Neural cell (in vitro differentiated cells): ENCODE results near the gene VEZF1. TPM values are rescaled to one million over a fixed set of nuclear protein-coding genes. Genes with fewer than 3 reads are reported as not detected.

Experiments used
- H2AFZ ChIP-seq: fragments of 200-600, 300-800 bp; sonication (generic), shearing (Covaris generic); 2 replicates; pipeline ENCODE4 v1.6.0; 2014; ENCODE audit warnings: low read depth, mild to moderate bottlenecking, antibody characterized with exemption, low read length, moderate library complexity
- H3F3A ChIP-seq: fragments of 200-600 bp; shearing (Covaris generic); 2 replicates; pipeline ENCODE4 v1.6.1; 2016; ENCODE audit warnings: mild to moderate bottlenecking, moderate library complexity, mixed read lengths, antibody characterized with exemption, low read length; ENCODE audit not compliant: insufficient read depth, poor library complexity, severe bottlenecking
- H3K27ac ChIP-seq: fragments of 200-600, 300-800 bp; sonication (generic), shearing (Covaris generic); 2 replicates; pipeline ENCODE4 v1.5.1; 2014; ENCODE audit warnings: mild to moderate bottlenecking, low read length, moderate library complexity
- H3K27me3 ChIP-seq: fragments of 300-800, 200-600 bp; sonication (generic), shearing (Covaris generic); 2 replicates; pipeline ENCODE4 v1.6.0; 2014; ENCODE audit warnings: mild to moderate bottlenecking, low read depth, low read length, moderate library complexity; ENCODE audit not compliant: insufficient read depth
- H3K36me3 ChIP-seq: fragments of 300-800, 200-600 bp; sonication (generic), shearing (Covaris generic); 2 replicates; pipeline ENCODE4 v1.5.1; 2014; ENCODE audit warnings: mild to moderate bottlenecking, antibody characterized with exemption, low read length, moderate library complexity; ENCODE audit not compliant: insufficient read depth
- H3K4me2 ChIP-seq: fragments of 300-800, 200-600 bp; sonication (generic), shearing (Covaris generic); 2 replicates; pipeline ENCODE4 v1.6.0; 2014; ENCODE audit warnings: mild to moderate bottlenecking, low read length
- H3K4me3 ChIP-seq: fragments of 300-800, 200-600 bp; sonication (generic), shearing (Covaris generic); 2 replicates; pipeline ENCODE4 v1.5.1; 2014; ENCODE audit warnings: mild to moderate bottlenecking, low read length, moderate library complexity
- H3K79me2 ChIP-seq: fragments of 200-600 bp; shearing (Covaris generic); replicated peaks from 2 replicates; pipeline ENCODE4 v1.6.0; 2014; ENCODE audit warnings: mild to moderate bottlenecking, low read length, moderate library complexity; ENCODE audit not compliant: insufficient read depth
- H3K9ac ChIP-seq: fragments of 300-800, 200-600 bp; sonication (generic), shearing (Covaris generic); 2 replicates; pipeline ENCODE4 v1.6.1; 2016; ENCODE audit warnings: mild to moderate bottlenecking, low read length, mixed read lengths
- H3K9me2 ChIP-seq: fragments of 200-600 bp; shearing (Covaris generic); 2 replicates; pipeline ENCODE4 v1.6.1; 2016; ENCODE audit warnings: mild to moderate bottlenecking, low read length, mixed read lengths; ENCODE audit not compliant: insufficient read depth
- H3K9me3 ChIP-seq: fragments of 200-600, 300-800 bp; sonication (generic), shearing (Covaris generic); 2 replicates; pipeline ENCODE4 v1.6.1; 2016; ENCODE audit warnings: mild to moderate bottlenecking, mixed run types, low read length, moderate library complexity, mixed read lengths
- H4K20me1 ChIP-seq: fragments of 200-600 bp; shearing (Covaris generic); 2 replicates; pipeline ENCODE4 v1.6.1; 2016; ENCODE audit warnings: mild to moderate bottlenecking, mixed run types; ENCODE audit not compliant: insufficient read depth
- EP300 ChIP-seq: fragments of 450-650 bp; conservative IDR thresholded peaks from 2 replicates; pipeline ENCODE4 v1.6.1; 2014; ENCODE audit warnings: antibody characterized with exemption, mild to moderate bottlenecking, moderate library complexity; ENCODE audit not compliant: poor library complexity, severe bottlenecking
- EZH2 ChIP-seq: fragments of 200-600, 300-800 bp; shearing (Covaris generic), sonication (generic); IDR thresholded peaks from 2 replicates; pipeline ENCODE4 v1.6.1; 2014; ENCODE audit warnings: antibody characterized with exemption, low read length, borderline replicate concordance, mild to moderate bottlenecking; ENCODE audit not compliant: insufficient read depth, poor library complexity, severe bottlenecking
- MXI1 ChIP-seq: fragments of 450-650 bp; conservative IDR thresholded peaks from 2 replicates; pipeline ENCODE4 v1.6.1; 2014; ENCODE audit warnings: antibody characterized with exemption, mild to moderate bottlenecking; ENCODE audit not compliant: poor library complexity, severe bottlenecking
- POLR2AphosphoS5 ChIP-seq: IDR thresholded peaks from 2 replicates; pipeline ENCODE4 v1.6.1; 2012
- RAD21 ChIP-seq: fragments of 450-650 bp; conservative IDR thresholded peaks from 2 replicates; pipeline ENCODE4 v1.6.1; 2014; ENCODE audit warnings: antibody characterized with exemption, mild to moderate bottlenecking, moderate library complexity
- REST ChIP-seq: IDR thresholded peaks from 2 replicates; pipeline ENCODE4 v1.6.1; 2012; ENCODE audit warnings: borderline replicate concordance
- SMC3 ChIP-seq: fragments of 450-650 bp; conservative IDR thresholded peaks from 2 replicates; pipeline ENCODE4 v1.6.1; 2014; ENCODE audit warnings: antibody characterized with exemption, mild to moderate bottlenecking, moderate library complexity; ENCODE audit not compliant: poor library complexity
- TAF1 ChIP-seq: IDR thresholded peaks from 2 replicates; pipeline ENCODE4 v1.6.1; 2012; ENCODE audit warnings: low read depth
- polyA plus RNA-seq: library from polyadenylated mRNA; depleted of rRNA; stranded (reverse); fragments of >200 nt; gene quantifications from 2 replicates; pipeline ENCODE4 v1.2.3, GENCODE V29; 2014
- TF ChIP-seq, protein P1 (sequence below): fragments of 450-650 bp; IDR thresholded peaks from 2 replicates; pipeline ENCODE4 v1.5.1; 2014; ENCODE audit warnings: antibody characterized with exemption, mild to moderate bottlenecking, moderate library complexity; ENCODE audit not compliant: poor library complexity, severe bottlenecking

VEZF1 gene
- polyA plus RNA-seq, 1 donor from 2014 or later: 64.6 TPM

DNA sequence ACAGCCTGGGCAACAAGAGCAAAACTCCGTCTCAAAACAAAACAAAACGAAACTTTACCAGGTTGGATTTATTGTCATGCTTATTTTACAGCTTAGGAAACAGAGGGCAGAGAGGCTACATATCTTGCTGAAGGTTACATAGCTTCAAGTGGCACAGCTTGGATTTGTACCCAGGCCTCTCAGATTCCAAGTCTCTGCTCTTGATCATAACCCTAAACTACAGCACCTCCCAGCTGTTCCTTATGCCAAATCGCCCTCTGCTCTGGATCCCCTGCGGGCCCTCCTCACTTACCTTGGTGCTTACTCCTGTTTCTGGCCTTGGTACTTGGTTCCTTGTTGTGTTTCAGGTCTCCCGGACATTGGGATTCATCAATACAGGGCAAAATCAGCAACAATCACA is 21.2 kb downstream of the VEZF1 start:
- Histone ChIP-seq H3K36me3 (no peaks in the 10 kb centered on the region), H3K9me3 (no peaks in the 10 kb centered on the region), H3K4me2 (no peak overlapping the region), H4K20me1 (no peaks in the 10 kb centered on the region), H3K27ac (no peak overlapping the region), H2AFZ (no peak overlapping the region), H3K4me3 (no peak overlapping the region), H3K79me2 (no peaks in the 10 kb centered on the region), H3K9ac (no peak overlapping the region), H3F3A (no peaks in the 10 kb centered on the region), H3K9me2 (no peaks in the 10 kb centered on the region), H3K27me3 (no peaks in the 10 kb centered on the region)
- no peak for TF ChIP-seq EP300
- TF ChIP-seq TAF1: no peak
- TF ChIP-seq MXI1: no peak
- TF ChIP-seq, protein P1, sequence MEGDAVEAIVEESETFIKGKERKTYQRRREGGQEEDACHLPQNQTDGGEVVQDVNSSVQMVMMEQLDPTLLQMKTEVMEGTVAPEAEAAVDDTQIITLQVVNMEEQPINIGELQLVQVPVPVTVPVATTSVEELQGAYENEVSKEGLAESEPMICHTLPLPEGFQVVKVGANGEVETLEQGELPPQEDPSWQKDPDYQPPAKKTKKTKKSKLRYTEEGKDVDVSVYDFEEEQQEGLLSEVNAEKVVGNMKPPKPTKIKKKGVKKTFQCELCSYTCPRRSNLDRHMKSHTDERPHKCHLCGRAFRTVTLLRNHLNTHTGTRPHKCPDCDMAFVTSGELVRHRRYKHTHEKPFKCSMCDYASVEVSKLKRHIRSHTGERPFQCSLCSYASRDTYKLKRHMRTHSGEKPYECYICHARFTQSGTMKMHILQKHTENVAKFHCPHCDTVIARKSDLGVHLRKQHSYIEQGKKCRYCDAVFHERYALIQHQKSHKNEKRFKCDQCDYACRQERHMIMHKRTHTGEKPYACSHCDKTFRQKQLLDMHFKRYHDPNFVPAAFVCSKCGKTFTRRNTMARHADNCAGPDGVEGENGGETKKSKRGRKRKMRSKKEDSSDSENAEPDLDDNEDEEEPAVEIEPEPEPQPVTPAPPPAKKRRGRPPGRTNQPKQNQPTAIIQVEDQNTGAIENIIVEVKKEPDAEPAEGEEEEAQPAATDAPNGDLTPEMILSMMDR: no peak
- TF ChIP-seq POLR2AphosphoS5: no peak
- no peak for TF ChIP-seq REST
- TF ChIP-seq SMC3: no peak
- TF ChIP-seq EZH2: no peak
- TF ChIP-seq RAD21: no peak

DNA sequence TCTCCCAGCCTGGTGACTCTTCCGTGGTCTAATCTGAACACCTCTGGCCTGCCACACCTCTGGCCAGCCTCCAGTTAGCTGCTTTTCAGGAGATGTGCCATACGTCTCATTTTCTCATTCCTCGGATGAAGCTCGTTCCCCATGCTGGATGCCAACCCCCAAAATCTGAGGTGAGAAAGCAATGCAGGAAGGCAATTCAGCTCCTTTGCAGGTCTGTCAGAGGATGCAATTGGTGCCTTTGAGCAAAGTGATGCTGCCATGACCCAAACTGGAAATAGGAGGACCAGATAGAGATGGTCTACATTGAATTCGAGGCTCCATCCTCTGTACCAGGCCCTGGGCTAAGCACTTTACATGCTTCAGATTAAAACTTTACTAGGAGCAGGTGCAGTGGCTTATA is 21.8 kb downstream of the VEZF1 start:
- Histone ChIP-seq H3K9ac (no peak overlapping the region), H4K20me1 (no peaks in the 10 kb centered on the region), H3K9me3 (no peaks in the 10 kb centered on the region), H3K36me3 (no peaks in the 10 kb centered on the region), H2AFZ (no peak overlapping the region), H3K27ac (no peak overlapping the region), H3K4me2 (no peak overlapping the region), H3K9me2 (no peaks in the 10 kb centered on the region), H3K79me2 (no peaks in the 10 kb centered on the region), H3K27me3 (no peaks in the 10 kb centered on the region), H3K4me3 (no peak overlapping the region), H3F3A (no peaks in the 10 kb centered on the region)
- TF ChIP-seq, protein P1: no peak
- TF ChIP-seq POLR2AphosphoS5 (no peak), REST (no peak), EP300 (no peak), MXI1 (no peak), RAD21 (no peak)
